ENCODE measurements around the gene SYNGR4. TPM values are rescaled to one million over a fixed set of nuclear protein-coding genes. Genes with fewer than 3 reads are reported as not detected.

Gene SYNGR4
- total RNA-seq, 1 donor from 2014 or later, result not detected

DNA sequence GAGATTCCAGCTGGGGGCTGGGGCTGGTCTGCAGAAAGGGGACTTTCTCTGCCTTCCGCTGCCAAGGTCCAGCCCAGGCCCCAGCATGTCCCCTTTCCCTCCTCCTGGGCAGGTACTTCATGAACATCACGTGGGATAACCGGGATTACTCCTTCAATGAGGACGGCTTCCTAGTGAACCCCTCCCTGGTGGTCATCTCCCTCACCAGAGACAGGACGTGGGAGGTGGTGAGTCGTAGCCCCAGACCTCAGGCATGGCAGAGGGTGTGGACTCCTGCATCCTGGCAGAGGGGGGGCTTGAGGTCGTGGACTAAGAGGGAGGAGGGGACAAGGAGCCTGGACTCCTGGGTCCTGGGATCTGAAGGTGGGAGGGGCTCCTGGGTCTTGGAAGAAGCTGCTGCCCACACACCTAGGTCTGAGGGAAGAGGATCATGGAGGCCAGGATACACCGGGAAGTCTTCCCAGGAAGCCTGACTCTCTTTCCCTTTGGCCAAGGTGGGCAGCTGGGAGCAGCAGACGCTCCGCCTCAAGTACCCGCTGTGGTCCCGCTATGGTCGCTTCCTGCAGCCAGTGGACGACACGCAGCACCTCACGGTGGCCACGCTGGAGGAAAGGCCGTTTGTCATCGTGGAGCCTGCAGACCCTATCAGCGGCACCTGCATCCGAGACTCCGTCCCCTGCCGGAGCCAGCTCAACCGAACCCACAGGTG is 49.9 kb downstream of the SYNGR4 start:
- intact Hi-C loops (cut with DNase I), result no loop called here
- ATAC-seq (ENCODE audit: poor library complexity) (no peak), DNase-seq (no peak)

DNA sequence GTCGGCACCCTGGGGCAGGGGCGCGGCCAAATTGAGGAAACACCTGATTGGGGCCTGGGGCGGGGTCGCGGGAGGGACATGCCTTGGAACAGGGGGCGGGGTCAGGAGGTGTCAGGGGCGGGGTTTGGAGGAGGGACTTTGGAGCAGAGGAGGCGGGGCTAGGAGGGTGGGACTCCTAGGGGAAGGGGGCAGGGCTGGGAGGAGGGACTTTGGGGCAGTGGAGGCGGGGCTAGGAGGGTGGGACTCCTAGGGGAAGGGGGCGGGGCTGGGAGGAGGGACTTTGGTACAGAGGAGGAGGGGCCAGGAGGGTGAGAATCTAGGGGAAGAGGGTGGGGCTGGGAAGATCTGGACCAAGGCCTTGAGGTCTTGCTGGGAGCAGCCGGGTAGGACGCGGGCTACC is 51.2 kb downstream of the SYNGR4 start:
- ATAC-seq (ENCODE audit: poor library complexity) (peak; percentile 85), DNase-seq (peak; percentile 85)

DNA sequence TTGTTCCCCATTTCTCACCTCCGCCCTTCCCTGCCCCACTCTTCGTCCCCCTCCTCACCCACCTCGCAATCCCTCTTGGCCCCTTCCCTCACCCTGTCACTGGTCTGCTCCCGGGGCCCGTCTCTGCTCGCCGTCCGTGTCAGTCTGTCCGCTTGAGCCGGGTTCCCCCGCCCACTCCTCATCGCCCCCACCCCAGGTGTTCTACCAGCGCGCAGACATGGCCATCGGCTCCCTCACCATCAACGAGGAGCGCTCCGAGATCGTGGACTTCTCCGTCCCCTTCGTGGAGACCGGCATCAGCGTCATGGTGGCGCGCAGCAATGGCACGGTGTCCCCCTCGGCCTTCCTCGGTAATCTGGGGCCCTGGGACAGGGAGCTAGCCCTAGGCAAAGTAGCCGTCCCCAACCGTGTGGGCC is 51.6 kb downstream of the SYNGR4 start:
- ATAC-seq (ENCODE audit: poor library complexity) (no peak), DNase-seq (no peak)
- intact Hi-C loops (cut with DNase I), result no loop called here

More for the DNA sequence above, 51.2 kb downstream of the SYNGR4 start:
- intact Hi-C loops (cut with DNase I), result no loop called here

DNA sequence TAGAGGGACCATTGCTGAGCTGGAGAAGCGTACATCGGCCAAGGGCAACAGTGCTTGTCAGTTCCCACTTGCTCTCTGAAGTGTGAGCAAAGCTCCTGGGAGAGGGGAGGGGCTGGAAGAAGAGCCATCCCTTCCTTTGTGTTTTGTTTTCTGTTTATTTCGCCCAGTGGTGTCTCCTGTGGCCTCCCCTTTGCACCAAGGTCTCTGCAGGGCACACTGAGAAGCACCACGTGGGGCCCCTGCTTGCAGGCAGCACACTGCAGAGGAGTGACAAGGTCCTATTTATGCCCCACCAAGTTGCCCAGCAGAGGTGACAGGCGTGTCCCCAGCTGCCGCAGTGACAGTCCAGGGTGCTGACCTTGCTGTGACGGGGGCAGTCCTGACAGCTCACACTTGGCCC is 53.3 kb downstream of the SYNGR4 start:
- ATAC-seq (ENCODE audit: poor library complexity), result peak; percentile 47
- intact Hi-C loops (cut with DNase I), result no loop called here
- DNase-seq, result no peak

DNA sequence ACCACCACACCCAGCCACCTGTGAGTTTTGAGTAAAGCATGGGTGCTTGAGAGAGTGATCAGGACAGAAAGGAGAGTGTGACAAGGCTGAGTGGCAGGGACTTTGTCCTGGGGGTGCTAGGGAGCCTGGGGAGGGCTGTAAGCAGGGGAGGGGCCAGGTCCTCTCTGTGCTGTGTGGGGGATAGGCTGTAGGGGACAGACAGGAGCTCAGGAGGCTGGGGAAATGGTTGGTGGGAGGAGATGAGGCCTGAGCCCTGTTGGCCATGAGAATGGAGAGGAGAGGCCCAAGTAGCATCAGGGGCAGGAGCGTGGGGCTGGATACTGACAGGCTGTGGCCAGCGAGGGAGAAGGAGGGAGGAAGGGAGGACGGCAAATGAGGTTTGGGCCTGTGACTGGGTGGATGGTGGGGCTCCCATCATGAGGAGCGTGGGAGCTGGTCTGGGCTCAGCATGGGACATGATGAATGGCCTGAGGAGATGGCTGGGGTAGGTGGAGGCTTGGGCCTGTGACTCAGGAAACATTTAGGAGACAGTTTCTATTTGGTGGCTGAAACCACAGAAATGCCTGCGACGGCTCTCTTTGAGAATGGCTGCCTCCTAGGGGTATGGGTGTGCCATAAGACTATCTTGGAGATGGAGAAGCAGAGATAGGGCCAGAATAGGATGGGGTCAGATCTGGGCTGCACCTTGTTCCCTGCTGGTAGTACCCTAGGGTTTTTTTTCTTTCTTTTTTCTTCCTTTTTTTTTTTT is 54.3 kb downstream of the SYNGR4 start:
- DNase-seq (no peak), ATAC-seq (ENCODE audit: poor library complexity) (no peak)
- intact Hi-C loops (cut with DNase I), result no loop called here

DNA sequence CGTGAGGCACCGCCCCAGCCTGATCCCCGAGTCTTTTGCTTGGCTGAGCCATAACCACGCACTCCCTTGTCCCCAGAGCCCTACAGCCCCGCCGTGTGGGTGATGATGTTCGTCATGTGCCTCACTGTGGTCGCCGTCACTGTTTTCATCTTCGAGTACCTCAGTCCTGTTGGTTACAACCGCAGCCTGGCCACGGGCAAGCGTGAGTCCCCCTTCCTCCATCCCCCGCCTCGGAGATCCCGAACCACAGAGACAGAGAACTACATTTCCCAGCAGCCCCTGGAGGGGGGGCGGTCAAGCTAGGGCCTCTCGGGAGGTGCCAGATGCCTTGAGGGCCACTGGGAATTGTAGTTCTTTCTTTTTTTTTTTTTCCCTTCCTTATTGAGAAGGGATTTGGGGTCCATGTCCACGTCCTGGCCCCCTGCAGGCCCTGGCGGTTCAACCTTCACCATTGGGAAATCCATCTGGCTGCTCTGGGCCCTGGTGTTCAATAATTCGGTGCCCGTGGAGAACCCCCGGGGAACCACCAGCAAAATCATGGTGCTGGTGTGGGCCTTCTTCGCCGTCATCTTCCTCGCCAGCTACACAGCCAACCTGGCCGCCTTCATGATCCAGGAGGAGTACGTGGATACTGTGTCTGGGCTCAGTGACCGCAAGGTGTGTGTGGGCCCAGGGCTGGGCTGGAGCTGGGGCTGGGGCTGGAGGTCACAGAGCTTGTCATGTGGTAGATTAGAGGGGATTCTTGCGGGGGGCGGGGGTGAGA is 55.2 kb downstream of the SYNGR4 start:
- DNase-seq (peak; percentile 67), ATAC-seq (ENCODE audit: poor library complexity) (peak; percentile 29)
- intact Hi-C loops (cut with DNase I), result no loop called here

DNA sequence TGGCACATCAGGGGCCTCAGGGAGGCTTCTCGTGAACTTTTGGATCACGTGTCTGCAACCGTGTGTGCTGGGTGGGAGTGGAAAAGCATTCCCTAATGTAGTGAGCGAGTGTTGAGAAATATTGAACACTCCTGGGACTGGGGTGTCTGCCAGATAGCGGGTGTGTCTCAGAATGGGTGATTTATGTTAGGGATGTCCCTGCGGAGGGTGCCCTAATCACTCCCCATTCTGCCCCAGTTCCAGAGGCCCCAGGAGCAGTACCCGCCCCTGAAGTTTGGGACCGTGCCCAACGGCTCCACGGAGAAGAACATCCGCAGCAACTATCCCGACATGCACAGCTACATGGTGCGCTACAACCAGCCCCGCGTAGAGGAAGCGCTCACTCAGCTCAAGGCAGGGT is 57.4 kb downstream of the SYNGR4 start:
- intact Hi-C loops (cut with DNase I), result no loop called here
- DNase-seq, result no peak
- ATAC-seq (ENCODE audit: poor library complexity), result no peak

DNA sequence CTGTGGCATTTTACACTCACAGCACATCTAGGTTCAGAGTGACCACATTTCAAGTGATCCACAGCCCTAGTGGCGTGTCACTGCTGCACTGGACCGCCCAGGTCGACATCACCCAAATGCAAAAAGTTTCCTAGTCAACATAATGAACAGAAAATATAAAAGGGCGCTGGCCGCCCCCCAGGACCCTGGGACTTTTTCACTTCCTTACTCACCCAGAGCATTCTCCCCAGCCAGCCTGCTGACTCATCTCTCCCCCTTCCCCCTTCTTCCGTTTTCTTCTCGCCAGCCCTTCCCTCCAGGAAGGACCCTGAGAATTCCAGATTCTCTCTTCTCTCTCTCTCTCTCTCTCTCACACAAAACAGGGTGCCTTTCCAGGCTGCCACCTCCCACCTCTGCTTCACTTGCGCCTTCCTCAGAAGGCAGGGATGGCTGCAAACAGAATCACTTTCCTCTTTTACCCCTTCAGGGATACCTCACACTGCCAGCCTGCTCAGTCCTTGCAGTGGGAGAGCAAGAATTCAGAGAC is 60.6 kb downstream of the SYNGR4 start:
- ATAC-seq (ENCODE audit: poor library complexity) (peak; percentile 36), DNase-seq (no peak)
- intact Hi-C loops (cut with DNase I), result no loop called here

Other genes starting within 250 kb of the SYNGR4 start
- gene LIG1, start 194.0 kb upstream of the SYNGR4 start, total RNA-seq, result 2.4 TPM
- gene ZSWIM9, start 193.7 kb upstream of the SYNGR4 start, total RNA-seq, result 6.9 TPM
- gene CARD8, start 108.5 kb upstream of the SYNGR4 start, total RNA-seq, result 27.1 TPM
- gene ZNF114, start 94.3 kb upstream of the SYNGR4 start, total RNA-seq, result 0.51 TPM
- 41.8 TPM for gene EMP3, start 38.8 kb upstream of the SYNGR4 start, total RNA-seq
- gene TMEM143, start 427 bp upstream of the SYNGR4 start, total RNA-seq, result 105 TPM
- 69.5 TPM for gene KDELR1, start 27.2 kb downstream of the SYNGR4 start, total RNA-seq
- gene GRIN2D, start 29.3 kb downstream of the SYNGR4 start, total RNA-seq, result 0.54 TPM
- gene GRWD1, start 81.6 kb downstream of the SYNGR4 start, total RNA-seq, result 16.9 TPM
- gene KCNJ14, start 91.2 kb downstream of the SYNGR4 start, total RNA-seq, result 0.24 TPM
- 29.8 TPM for gene CYTH2, start 105.0 kb downstream of the SYNGR4 start, total RNA-seq
- gene LMTK3, start 147.5 kb downstream of the SYNGR4 start, total RNA-seq, result 0.70 TPM
- gene SULT2B1, start 187.8 kb downstream of the SYNGR4 start, total RNA-seq, result 0.22 TPM
- not detected for gene SPACA4, start 242.4 kb downstream of the SYNGR4 start, total RNA-seq